Measurements from ENCODE around the gene LMOD1.
"Not testable (repeated sequence)": the region's sequence is repeated elsewhere in the genome, so short reads cannot be mapped to it uniquely, and the experiment has no call there.

LMOD1 gene

GRCh38 chr1:201890806-201891450, 55.4 kb downstream of the LMOD1 start:
- no peak for DNase-seq

- DNase-seq = no peak
These were observed 56.1 kb downstream of the LMOD1 start for GRCh38 chr1:201890223-201890622.

GRCh38 chr1:201889090-201889968, 57.0 kb downstream of the LMOD1 start:
- no peak for DNase-seq

GRCh38 chr1:201888282-201889089, 57.9 kb downstream of the LMOD1 start, which contains the start of gene SHISA4:
Gene SHISA4, plus strand, starts transcription at chr1:201888898. Its CDS starts 97 bp downstream, at chr1:201888995.
- no peak for DNase-seq

GRCh38 chr1:201887116-201887866, 59.1 kb downstream of the LMOD1 start:
- DNase-seq = no peak

GRCh38 chr1:201886103-201886885, 60.1 kb downstream of the LMOD1 start:
- no peak for DNase-seq

- no peak for DNase-seq
These were observed 60.7 kb downstream of the LMOD1 start for GRCh38 chr1:201885531-201886075.

GRCh38 chr1:201884425-201884824, 61.9 kb downstream of the LMOD1 start:
- no peak for DNase-seq

GRCh38 chr1:201883786-201884185, 62.6 kb downstream of the LMOD1 start:
- DNase-seq = peak; percentile 41

GRCh38 chr1:201883266-201883665, 63.1 kb downstream of the LMOD1 start:
- no peak for DNase-seq

- DNase-seq = no peak
These were observed 63.6 kb downstream of the LMOD1 start for GRCh38 chr1:201882665-201883132.

- DNase-seq = no peak
These were observed 64.7 kb downstream of the LMOD1 start for GRCh38 chr1:201881617-201882016.

- no peak for DNase-seq
These were observed 65.3 kb downstream of the LMOD1 start for GRCh38 chr1:201880928-201881571.

GRCh38 chr1:201877877-201878401, 68.4 kb downstream of the LMOD1 start:
- peak; percentile 44 for DNase-seq

- no peak for DNase-seq
These were observed 70.1 kb downstream of the LMOD1 start for GRCh38 chr1:201876148-201876818.

GRCh38 chr1:201874672-201875071, 71.7 kb downstream of the LMOD1 start:
- DNase-seq = no peak

- no peak for DNase-seq
These were observed 76.0 kb downstream of the LMOD1 start for GRCh38 chr1:201870397-201870796.

- DNase-seq = no peak
These were observed 84.9 kb downstream of the LMOD1 start for GRCh38 chr1:201861448-201861847.

- no peak for DNase-seq
These were observed 86.9 kb downstream of the LMOD1 start for GRCh38 chr1:201859424-201859823.

GRCh38 chr1:201856722-201857121, 89.6 kb downstream of the LMOD1 start:
- not testable (repeated sequence) for DNase-seq
